UCSD-AML1 (cell line): ENCODE measurements around the gene ZBED4.

Source experiments
- DNase-seq: peaks from one replicate; lab custom pipeline; 2025; ENCODE audit not compliant: unreplicated experiment; lab: John Stamatoyannopoulos, UW

ZBED4 gene

DNA sequence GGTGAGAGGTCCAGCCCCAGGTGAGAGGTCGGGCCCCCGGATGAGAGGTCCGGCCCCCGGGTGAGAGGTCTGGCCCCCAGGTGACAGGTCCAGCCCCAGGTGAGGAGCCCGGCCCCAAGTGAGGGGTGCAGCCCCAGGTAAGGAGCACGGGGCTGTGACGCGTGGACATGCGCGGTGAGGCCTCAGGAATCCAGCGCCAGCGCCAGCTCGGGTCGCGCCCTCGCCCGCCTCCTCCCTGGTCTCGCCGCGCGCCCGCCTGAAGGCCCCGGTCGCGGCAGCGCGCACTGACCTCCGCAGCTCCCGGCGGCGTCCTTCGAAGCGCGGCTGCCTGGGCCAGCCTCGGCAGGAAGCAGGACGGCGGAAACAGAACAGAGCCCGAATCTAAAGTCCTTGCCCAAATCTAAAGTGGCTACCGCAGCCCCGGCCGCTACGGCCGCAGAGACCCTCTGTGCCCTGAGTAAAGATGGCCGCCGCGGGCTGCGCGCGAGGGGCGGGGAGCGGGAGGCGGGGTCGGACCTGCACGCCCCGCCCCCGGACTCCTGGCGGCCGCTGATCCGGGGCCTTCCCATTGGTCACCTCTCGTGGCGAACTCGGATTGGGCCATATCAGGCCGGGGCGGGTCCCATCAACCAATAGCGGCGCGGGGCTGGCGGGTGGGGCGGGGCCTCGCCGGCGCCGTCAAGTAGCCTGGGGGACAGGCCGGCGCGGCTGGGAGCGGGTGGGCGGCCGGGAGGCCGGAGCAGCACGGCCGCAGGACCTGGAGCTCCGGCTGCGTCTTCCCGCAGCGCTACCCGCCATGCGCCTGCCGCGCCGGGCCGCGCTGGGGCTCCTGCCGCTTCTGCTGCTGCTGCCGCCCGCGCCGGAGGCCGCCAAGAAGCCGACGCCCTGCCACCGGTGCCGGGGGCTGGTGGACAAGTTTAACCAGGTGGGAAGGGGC, 64.6 kb downstream of the ZBED4 start, which contains the start of the genes ALG12 and CRELD2:
TSS of gene ALG12 (minus strand) at position 465 of the 937 bp plus-strand sequence. CDS start 4,673 bp downstream, outside the sequence.
TSS of gene CRELD2 (plus strand) at position 661 of the 937 bp plus-strand sequence. CDS start at position 797, 136 bp downstream.
- DNase-seq = peak; percentile 97

DNA sequence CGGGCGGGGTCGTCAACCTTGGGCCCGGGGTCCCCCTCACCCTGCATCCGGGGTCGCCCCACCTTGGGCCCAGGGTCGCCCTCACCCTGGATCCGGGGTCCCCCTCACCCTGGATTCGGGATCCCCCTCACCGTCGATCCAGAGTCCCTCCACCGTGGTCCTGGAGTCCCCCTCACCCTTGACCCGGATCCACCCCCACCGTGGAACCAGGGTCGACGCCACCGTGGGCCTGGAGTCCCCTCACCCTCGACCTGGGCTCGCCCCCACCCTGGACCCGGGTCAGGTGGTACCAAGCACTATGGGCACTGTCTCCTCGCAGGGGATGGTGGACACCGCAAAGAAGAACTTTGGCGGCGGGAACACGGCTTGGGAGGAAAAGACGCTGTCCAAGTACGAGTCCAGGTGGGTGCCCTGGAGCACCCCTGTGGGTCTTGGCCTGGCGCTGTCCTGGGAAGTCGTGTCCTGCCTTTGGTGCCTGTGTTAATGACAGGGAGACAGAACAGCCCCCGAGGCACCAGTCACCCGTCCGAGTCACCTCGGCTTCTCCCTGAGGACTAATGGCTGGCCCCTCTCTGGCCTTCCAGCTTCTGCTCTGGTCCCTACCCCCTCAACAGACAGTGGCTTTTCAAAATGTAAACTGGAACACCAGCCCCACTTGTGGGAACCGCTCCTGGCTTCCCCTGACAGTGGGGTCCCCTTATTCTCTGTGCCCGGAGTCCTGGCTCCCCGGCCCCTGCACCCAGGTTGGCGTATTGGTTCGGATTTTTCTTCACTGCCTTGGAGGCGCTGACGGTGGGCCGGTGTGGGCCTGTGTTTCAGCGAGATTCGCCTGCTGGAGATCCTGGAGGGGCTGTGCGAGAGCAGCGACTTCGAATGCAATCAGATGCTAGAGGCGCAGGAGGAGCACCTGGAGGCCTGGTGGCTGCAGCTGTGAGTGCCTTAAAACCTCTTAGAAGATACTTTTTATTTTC, 65.6 kb downstream of the ZBED4 start:
- DNase-seq = no peak

DNA sequence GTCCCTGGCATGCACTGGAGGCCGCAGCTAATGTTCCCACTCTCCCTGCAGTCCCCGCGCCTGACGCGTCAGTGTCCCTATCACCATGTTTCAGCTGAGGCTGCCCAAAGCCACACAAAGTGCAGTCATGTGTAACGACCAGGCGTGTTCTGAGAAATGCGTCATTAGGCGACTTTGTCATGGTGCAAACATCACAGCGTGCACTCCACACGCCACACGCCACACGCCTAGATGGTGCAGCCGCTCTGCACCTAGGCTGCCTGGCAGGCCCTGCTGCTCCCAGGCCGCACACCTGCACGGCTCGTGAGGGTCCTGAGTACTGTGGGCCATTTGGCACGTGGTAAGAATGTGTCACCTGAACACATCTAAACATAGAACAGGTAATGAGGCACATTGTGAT, 67.2 kb downstream of the ZBED4 start:
- no peak for DNase-seq

DNA sequence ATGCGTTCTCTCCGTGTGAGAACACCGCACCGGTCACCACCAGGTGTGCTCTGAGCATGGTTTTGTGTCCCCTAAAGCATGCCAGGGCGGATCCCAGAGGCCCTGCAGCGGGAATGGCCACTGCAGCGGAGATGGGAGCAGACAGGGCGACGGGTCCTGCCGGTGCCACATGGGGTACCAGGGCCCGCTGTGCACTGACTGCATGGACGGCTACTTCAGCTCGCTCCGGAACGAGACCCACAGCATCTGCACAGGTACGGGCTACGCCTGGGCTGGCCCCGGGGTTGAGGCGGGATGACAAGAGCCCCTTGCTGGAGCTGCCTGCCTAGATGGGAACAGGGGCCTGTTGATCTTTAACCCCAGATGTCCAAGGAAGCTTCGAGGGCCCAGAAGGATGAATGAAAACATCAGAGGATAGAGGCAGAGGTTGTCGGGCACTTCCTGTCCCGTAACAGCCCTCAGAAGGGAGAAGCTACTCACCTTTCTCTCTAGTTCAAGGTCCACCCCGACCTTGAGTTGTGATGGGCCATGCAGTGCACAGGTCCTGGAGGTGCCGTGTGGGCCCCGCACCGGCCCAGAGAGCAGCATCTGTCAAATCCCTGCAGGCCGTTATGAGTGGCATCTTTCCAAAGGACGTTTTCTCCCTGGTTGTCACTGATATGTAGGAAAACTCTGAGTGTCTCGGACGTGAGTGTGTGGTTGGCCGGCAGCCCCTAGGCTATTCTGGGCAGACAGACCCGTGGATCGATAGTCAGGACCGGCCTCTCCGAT, 68.0 kb downstream of the ZBED4 start:
- DNase-seq = no peak

DNA sequence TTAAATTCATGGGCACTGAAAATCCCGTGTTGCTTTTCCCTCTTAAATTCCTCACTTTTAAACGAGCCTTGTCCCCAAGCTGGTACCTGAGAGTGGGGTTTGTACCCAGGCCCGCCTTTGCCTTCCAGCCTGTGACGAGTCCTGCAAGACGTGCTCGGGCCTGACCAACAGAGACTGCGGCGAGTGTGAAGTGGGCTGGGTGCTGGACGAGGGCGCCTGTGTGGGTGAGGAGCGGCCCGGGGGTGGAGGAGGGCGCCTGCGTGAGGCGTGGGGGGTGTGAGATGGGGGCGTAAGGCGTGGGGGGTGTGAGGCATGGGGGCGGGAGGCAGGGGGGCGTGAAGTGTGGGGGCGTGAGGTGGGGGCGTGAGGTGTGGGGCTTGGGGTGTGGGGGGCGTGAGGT, 68.8 kb downstream of the ZBED4 start:
- DNase-seq = no peak

DNA sequence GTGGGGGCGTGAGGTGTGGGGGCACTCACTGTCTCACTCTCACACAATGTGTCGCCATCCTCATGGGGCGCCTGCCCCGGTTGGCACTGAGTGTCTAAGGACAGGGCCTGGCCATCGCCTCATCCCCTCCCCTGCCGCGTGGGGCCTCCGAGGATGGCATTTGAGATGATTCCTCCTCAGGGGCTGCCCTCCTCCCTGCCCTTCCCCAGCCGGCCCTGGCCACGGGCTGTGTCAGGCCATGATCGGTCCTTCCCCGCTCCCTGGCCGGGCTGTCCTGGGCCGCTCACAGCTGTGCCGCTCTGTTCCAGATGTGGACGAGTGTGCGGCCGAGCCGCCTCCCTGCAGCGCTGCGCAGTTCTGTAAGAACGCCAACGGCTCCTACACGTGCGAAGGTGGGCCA, 69.3 kb downstream of the ZBED4 start:
- no peak for DNase-seq

DNA sequence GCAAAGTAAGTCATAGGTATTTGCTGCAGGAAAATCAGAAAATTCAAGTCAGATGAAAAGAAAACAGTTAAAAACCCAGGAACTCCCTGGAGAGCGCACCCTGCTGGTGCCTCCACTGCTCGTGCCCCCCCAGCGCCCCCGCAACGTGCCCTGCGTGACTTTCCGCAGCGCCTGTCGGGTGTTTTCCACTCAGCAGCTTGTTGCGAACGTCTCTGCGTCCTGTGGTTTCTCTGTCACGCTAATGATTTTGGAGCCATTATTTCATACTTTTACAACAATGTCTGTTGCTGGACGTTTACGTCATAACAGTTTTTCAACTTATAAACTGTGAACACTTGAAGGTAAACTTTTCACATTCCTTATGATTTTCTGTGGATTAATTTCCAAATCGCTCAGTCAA, 69.8 kb downstream of the ZBED4 start:
- no peak for DNase-seq

DNA sequence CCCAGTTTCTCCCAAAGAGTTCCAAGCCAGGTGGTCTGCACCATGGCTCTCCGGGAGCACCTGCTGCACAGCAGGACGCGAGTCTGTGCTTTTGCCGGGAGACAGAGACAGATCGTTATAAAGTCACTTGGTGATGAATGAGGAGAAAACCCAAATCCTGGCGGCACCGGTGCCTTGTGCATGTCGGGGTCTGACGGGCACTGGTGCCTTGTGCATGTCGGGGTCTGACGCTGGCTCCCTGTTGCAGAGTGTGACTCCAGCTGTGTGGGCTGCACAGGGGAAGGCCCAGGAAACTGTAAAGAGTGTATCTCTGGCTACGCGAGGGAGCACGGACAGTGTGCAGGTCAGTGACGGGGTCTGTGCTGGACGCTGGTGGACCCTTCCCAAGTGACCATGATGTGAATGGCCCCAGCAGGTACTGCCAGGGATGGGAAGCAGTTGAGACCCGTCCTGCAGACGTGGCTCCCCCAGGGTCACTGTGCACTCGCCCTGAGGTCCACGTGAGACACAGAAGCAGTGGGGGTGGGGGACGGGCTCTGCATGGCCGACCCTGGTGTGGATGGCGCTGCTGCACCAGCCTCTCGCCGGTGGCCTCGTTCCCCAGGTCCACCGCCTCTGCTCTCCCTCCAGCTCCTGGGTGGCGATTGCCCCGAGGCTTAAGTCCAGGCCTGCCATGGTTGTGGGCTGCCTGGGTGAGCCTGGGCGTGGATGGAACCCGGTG, 70.6 kb downstream of the ZBED4 start:
- DNase-seq = no peak

DNA sequence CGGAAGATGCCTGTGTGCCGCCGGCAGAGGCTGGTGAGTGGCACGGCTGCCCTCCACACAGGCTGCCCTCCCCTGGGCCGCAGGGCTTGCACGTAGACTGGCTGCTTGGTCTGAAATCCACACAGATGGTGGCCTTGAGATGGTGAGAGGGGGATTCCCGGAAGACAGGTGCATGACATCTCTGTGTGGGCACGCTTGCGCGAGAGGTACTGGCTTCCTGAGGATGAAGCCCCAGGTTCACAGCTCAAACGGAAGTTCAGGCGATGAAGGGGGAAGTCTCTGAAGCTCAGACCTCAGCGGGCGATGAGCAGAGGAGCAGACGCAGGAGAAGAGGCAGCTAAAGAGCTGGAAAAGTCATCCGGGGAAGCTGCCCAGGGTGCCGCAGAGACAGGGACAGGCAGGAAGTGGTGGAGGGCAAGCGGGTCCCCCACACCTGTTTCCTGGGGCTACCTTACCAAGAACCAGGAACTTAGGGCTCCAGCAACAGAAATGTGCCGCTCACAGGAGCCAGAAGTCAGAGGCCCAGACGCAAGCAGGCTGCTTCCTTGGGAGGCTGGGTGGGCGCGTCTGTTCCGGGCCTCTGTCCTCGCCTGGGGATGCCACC, 72.0 kb downstream of the ZBED4 start:
- DNase-seq = peak; percentile 62

DNA sequence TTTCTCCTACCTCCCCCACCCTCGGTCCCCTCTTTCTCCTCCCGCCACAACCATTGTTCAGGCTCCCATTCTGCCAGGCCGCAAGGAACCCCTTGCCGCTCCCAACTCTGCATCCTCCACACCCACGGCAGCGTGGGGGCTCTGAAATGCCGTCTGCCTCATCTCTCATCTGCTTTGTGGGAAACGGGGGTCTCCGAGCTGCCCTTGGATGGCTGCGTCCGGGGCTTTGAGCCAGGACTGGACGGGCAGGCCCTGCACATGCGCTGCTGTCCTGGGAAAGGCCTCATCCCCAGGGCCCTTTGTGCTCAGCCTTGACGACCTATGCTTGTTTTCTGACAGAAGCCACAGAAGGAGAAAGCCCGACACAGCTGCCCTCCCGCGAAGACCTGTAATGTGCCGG, 73.3 kb downstream of the ZBED4 start:
- no peak for DNase-seq

DNA sequence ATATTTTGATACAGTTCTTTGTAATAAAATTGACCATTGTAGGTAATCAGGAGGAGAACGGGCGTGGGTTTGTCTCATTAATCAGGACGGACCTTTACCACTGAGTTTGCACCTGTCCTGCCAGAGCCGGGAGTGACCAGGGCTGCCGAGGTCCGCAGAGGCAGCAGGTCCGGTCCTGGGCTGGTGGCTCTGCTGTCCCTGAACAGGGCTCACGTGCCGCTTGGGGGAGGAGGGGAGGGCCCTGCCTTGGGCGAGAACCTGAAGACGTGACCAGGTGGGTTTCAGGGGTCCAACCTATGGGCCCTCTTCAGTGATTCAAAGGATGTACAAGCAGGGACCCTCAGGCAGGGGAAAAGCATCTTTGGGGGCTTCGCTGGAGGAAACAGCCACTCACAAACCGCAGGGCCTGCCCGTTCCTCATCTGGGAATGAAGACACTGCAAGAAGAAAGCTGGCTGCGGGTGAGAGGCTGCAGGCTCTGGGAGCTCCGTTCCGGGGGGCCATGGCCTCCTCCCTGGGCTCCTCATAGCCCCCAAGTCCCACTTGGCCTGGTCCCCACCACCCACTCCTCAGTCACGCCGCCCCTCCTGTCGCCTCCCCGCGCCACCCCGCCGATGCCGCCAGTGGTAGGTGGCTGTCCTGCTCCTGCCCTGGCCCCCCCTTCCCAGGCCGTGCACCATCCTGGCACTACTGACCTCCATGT, 74.0 kb downstream of the ZBED4 start:
- DNase-seq = no peak

DNA sequence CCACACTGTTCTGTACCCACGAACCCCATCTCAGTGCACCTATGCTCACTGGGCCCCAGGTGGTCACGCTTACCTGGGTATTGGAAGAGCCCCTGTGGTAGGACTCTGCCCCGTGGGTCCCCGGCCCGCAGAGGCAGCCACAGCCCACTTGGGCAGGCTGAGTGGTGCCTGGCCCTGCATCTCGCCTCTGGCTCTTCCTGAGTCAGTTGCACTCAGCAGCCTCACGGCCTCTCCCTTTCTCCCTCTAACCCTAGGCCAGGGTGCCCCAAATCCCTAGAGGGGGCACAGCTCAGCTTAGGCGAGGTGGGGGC, 74.5 kb downstream of the ZBED4 start:
- DNase-seq = no peak

DNA sequence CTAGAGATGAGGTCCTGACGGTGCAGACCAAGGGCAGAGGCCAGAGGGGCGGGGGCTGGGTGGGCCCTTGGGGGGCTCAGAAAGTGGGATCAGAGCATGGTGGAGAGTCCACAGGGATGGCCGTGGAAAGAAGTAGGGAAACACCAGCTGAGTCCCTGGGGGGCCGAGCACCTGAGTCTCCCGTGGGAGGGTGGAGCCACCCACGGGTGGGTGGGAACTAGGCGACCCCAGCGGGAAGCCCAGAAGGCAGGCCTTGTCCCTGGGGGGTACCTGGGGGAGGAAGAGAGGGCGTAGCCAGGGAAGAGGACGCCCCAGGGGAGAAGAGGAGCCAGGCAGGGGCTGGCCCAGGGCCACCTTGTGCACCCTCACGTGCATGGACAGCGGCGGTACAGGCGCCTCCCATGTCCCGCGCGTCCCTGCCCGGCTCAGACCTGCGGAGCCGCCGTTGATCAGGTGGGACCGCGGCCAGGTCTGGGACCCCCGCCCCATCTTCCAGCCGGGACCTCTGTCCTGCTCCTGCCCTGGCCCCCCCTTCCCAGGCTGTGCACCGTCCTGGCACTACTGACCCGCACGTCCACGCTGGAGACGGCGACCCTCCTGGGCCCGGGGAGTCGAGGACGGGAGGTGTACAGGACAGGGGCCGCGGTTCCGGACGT, 75.0 kb downstream of the ZBED4 start:
- DNase-seq = no peak

DNA sequence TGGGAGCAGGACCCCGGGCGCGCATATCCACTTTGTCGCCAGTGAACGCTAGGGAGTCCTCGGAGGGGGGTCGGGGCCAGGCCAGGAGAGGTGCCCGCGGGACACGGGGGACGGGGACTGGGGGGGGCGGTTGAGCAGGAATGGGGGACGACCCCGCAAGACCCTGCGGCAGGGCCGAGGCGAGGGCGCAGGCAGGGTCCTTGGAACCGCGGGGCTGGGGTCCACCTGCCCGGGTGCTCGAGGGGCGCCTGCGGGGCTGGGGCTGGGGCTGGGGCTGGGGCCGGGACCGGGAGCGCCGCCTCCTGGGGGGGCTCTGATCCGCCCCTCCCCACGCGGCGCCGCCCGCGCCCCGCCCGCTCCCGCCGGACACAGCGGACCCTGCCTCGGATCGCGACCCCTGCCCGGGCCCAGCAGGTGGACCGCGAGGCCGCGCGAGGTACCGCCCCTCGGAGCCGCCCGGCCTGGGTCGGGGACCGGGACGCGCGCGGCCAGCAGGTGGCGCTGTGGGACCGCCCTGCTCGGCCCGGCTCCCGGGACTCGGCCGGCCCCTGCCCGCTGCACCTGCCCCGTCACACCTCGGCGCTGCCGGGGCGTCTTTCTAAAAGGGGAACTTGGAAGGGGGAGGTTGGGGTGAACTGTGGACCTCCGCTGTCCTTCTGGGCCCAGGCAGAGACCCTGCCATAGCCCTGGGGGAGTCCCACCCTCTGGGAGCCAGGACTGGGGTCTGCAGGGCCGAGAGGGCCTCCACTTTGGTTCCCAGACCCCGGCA, 75.8 kb downstream of the ZBED4 start:
- DNase-seq = peak; percentile 71

DNA sequence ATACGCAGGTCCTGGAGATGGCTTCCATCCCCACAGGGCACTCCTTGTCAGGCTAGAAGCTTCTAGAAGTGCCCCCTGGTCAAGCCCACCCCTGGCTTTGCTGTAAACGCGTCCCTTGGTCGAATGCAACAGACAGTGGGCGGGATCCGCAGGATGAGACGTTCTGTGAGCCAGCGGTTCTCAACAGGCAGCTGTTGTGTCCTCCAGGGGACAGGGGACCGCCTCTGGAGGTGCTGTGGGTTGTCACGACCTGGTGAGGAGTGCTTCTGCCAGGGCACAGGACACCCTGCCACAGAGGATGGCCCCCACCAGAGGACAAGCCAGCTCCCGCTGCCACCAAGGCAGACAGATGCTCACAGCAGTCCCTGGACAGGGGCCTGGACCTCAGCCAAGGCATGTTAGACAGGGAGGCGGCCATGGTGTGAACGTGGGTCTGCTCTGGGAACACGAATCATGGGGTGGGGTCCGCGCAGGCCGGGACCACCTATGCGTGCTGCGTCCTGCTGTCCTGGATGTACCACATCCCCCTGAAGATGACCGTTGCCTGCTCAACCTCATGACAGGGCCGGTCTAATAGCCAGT, 76.4 kb downstream of the ZBED4 start:
- DNase-seq = no peak

DNA sequence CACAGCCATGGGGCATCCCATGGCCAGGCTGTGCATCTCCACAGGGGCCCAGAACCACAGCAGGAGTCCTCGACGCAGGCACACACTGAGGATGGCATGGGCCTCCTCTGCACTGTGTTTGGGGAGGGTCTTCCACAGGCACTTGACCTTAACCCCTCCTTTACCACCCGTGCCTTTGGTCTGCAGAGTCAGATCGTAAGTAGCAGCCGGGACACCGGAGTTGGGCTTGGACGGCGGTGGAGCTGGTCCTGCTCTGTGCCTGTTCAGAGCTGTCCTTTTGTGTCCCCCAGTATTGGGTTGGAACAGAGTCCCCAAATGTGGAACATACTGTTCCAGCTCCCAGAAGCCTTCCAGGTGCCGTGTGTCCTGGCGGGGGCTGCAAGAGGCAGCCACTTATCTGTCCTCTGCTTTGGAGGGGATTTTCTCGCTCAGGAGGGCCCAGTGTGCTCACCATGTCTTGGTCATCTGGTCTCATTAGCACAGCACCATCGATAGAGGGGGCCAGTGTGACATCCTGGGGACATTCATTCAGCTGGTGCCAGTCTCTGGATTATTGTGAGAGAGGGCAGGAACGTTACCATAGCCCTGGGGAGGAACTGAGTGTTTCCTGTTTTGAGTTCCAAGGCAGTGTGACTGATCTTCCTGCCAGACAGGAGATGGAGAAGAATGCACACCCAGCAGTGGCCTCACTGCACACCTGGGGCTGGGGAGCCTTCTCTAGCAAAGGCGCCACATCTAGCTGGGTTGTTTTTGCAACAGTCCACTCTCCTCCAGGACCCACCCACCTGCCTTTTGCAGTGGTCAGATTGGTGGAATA, 77.2 kb downstream of the ZBED4 start:
- DNase-seq = peak; percentile 78
